Caco-2 (cell line): ENCODE data around the gene NGEF. TPM values are rescaled to one million over a fixed set of nuclear protein-coding genes. Genes with fewer than 3 reads are reported as not detected.

Source experiments
- BruUV-seq: library from RNA; stranded (reverse); fragments of 400-500 nt; replicated peaks from 2 replicates; lab custom pipeline; 2021; lab: Mats Ljungman, UMichigan
- CTCF ChIA-PET: fragments of 300-600 bp; sonication (Branson Sonifier 250); formaldehyde crosslinking; loops from one replicate; lab custom pipeline; 2022; ENCODE audit warnings: antibody characterized with exemption; lab: Charles Lee
- POLR2A ChIA-PET: fragments of 300-600 bp; sonication (Branson Sonifier 250); formaldehyde crosslinking; loops from one replicate; lab custom pipeline; 2022; ENCODE audit warnings: antibody characterized with exemption; lab: Charles Lee
- DNase-seq, 2 experiments: peaks; one replicate each; pipeline versions ENCODE4 v3.0.0 to v3.0.0-alpha.2; 2020 to 2022
- H3K27me3 ChIP-seq: replicated peaks from 2 replicates; pipeline ENCODE4 v1.6.0; 2011; ENCODE audit warnings: low read length; ENCODE audit not compliant: control insufficient read depth, insufficient read depth
- H3K36me3 ChIP-seq: 2 replicates; pipeline ENCODE4 v1.5.1; 2011; ENCODE audit warnings: low read length; ENCODE audit not compliant: control insufficient read depth, insufficient read depth
- H3K4me1 ChIP-seq: fragments of 250-450 bp; sonication (Bioruptor Pico); 2 replicates; pipeline ENCODE4 v1.5.1; 2020; ENCODE audit warnings: mild to moderate bottlenecking
- H3K4me3 ChIP-seq: 2 replicates; pipeline ENCODE4 v1.5.1; 2011; ENCODE audit warnings: low read depth, mild to moderate bottlenecking, control low read depth, low read length
- H3K9me3 ChIP-seq: fragments of 250-450 bp; sonication (Bioruptor Pico); 2 replicates; pipeline ENCODE4 v1.5.1; 2020; ENCODE audit warnings: mild to moderate bottlenecking, moderate library complexity
- H3K27ac Mint-ChIP-seq: one replicate; pipeline ENCODE4 v1.8.0; 2022; ENCODE audit warnings: mixed read lengths; ENCODE audit not compliant: unreplicated experiment
- H3K27me3 Mint-ChIP-seq: one replicate; pipeline ENCODE4 v1.8.0; 2022; ENCODE audit warnings: mixed read lengths; ENCODE audit not compliant: insufficient read depth, unreplicated experiment
- H3K36me3 Mint-ChIP-seq: one replicate; pipeline ENCODE4 v1.8.0; 2022; ENCODE audit warnings: mild to moderate bottlenecking, mixed read lengths; ENCODE audit not compliant: insufficient read depth, unreplicated experiment
- H3K4me1 Mint-ChIP-seq: one replicate; pipeline ENCODE4 v1.8.0; 2022; ENCODE audit warnings: low read depth, mixed read lengths; ENCODE audit not compliant: unreplicated experiment
- H3K4me3 Mint-ChIP-seq: one replicate; pipeline ENCODE4 v1.8.0; 2022; ENCODE audit warnings: mild to moderate bottlenecking, moderate library complexity, mixed read lengths; ENCODE audit not compliant: unreplicated experiment
- H3K9me3 Mint-ChIP-seq: one replicate; pipeline ENCODE4 v1.8.0; 2022; ENCODE audit warnings: mixed read lengths; ENCODE audit not compliant: unreplicated experiment
- intact Hi-C: fragments of 100-400 bp; cut with micrococcal nuclease; formaldehyde crosslinking; loops from one replicate; pipeline ENCODE4 v1.10.0; 2022; ENCODE audit not compliant: unreplicated experiment
- total RNA-seq: library from RNA; stranded (reverse); gene quantifications from 2 replicates; pipeline ENCODE4 v1.2.3, GENCODE V29; 2022
- TF ChIP-seq, protein P1 (sequence below), 2 experiments: fragments of 200-600 bp in 1 of 2; IDR thresholded peaks; 1 replicate in 1 of 2; 2 replicates in 1 of 2; pipeline versions ENCODE4 v1.5.1 to v1.8.0; 2011 to 2022; ENCODE audit warnings: antibody characterized with exemption in 1 of 2, control low read depth in 1 of 2, inconsistent platforms in 1 of 2, low read depth in 1 of 2, low read length in 1 of 2, mild to moderate bottlenecking in 1 of 2, moderate library complexity in 1 of 2; ENCODE audit not compliant: insufficient read depth in 1 of 2, severe bottlenecking in 1 of 2, unreplicated experiment in 1 of 2

The NGEF gene
- total RNA-seq, 1 experiment from 2014 or later = 0.77 TPM

DNA sequence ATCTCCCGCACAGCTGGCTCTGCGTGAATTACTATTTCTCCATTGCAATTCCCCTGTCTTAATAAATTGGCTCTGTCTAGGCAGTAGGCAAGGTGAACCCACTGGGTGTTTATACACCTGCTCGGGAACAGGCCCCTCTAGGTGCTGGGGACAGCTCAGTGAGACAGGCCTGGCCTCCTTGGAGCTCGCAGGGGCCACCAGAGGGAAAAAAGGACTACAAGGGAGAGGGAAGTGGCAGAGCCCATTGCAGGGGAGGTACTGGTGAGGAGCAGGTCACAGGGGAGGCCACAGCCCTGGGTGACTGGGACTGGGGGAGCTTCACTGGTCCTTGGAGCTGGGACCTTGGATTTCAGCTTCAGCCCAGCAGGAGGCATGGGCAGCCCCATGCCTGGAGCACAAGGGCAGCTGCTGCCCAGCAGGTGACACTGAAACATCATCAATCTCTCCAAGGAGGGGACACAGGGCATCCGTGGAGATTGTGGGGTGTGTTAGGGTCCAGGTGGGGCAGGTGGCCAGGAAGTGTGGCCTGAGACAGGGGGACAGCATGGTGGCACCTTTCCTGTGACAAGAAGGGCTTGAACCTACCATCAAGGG, 31.2 kb downstream of the NGEF start:
- no peaks in the 10 kb centered on the region for H3K36me3 ChIP-seq
- no peak overlapping the region for H3K4me3 ChIP-seq
- ChIA-PET CTCF (interaction anchor here (0.6 kb wide), 1 partner anchor 106 kb away, joined by 4 read pairs; no protein-coding TSS in a partner anchor), POLR2A (no interaction called here)
- no peak overlapping the region for H3K27ac Mint-ChIP-seq
- peaks cover 5% of the 10 kb centered on the region for H3K36me3 Mint-ChIP-seq
- intact Hi-C loops = no loop called here
- no TSS peak for BruUV-seq
- H3K4me3 Mint-ChIP-seq = no peak overlapping the region
- H3K4me1 Mint-ChIP-seq = no peaks in the 10 kb centered on the region
- H3K27me3 ChIP-seq = no peaks in the 10 kb centered on the region
- TF ChIP-seq, protein P1, sequence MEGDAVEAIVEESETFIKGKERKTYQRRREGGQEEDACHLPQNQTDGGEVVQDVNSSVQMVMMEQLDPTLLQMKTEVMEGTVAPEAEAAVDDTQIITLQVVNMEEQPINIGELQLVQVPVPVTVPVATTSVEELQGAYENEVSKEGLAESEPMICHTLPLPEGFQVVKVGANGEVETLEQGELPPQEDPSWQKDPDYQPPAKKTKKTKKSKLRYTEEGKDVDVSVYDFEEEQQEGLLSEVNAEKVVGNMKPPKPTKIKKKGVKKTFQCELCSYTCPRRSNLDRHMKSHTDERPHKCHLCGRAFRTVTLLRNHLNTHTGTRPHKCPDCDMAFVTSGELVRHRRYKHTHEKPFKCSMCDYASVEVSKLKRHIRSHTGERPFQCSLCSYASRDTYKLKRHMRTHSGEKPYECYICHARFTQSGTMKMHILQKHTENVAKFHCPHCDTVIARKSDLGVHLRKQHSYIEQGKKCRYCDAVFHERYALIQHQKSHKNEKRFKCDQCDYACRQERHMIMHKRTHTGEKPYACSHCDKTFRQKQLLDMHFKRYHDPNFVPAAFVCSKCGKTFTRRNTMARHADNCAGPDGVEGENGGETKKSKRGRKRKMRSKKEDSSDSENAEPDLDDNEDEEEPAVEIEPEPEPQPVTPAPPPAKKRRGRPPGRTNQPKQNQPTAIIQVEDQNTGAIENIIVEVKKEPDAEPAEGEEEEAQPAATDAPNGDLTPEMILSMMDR (IDR thresholded peaks at IDR 0.05; ENCODE audit: insufficient read depth in 1 of 2, low read depth in 1 of 2, low read length in 1 of 2, severe bottlenecking in 1 of 2, unreplicated experiment in 1 of 2) = no peak
- H3K9me3 Mint-ChIP-seq = no peaks in the 10 kb centered on the region
- no peak for DNase-seq
- no peaks in the 10 kb centered on the region for H3K4me1 ChIP-seq
- no peaks in the 10 kb centered on the region for H3K9me3 ChIP-seq
- H3K27me3 Mint-ChIP-seq = no peaks in the 10 kb centered on the region

DNA sequence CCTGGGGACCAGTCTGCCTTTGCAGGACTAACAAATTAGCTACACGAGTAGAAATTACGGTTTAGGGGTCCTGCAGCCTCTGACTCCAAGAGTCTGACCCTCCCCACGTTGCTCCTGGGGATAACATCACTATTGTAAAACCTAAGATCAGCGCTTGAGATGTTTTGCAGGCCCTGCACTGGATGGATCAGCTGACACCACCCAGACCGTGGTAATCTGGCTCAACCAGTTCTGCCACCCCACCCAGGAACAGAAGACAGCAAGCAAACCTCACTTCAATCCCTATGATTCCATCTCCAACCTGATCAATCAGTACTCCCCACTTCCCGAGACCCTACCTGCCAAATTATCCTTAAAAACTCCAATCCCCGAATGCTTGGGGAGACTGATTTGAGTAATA, 31.7 kb downstream of the NGEF start:
- Mint-ChIP-seq H3K36me3 (peaks cover 5% of the 10 kb centered on the region), H3K27ac (no peak overlapping the region), H3K27me3 (no peaks in the 10 kb centered on the region), H3K4me3 (no peak overlapping the region), H3K9me3 (no peaks in the 10 kb centered on the region), H3K4me1 (no peaks in the 10 kb centered on the region)
- H3K27me3 ChIP-seq = no peaks in the 10 kb centered on the region
- H3K4me1 ChIP-seq = no peaks in the 10 kb centered on the region
- CTCF ChIA-PET = no interaction called here
- DNase-seq = peak; percentile 39 to 43
- POLR2A ChIA-PET = interaction anchor here (0.6 kb wide), 1 partner anchor 168 kb away, joined by 3 read pairs; no protein-coding TSS in a partner anchor
- no peak overlapping the region for H3K4me3 ChIP-seq
- intact Hi-C loops = no loop called here
- TF ChIP-seq, protein P1 (IDR thresholded peaks at IDR 0.05; ENCODE audit: insufficient read depth in 1 of 2, low read depth in 1 of 2, low read length in 1 of 2, severe bottlenecking in 1 of 2, unreplicated experiment in 1 of 2) = no peak
- H3K36me3 ChIP-seq = no peaks in the 10 kb centered on the region
- no peaks in the 10 kb centered on the region for H3K9me3 ChIP-seq
- no TSS peak for BruUV-seq

DNA sequence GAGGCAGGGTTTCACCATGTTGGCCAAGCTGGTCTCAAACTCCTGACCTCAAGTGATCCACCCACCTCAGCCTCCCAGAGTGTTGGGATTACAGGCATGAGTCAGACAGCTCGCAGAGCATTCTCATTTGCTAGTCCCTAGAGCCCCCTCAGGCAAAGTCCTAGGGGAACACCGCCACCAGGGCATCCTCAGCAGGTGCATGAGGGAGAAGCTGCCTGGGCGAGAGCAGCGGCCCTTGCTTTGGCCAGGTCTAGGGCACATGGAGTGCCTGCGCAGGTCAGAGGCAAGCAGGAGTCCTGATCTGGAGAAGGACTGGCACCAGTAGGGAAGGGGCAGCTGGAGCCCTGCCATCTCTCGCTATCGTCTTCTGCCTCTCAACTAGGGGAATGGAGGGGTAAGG, 32.4 kb downstream of the NGEF start:
- DNase-seq = no peak

More for the DNA sequence above, 32.4 kb downstream of the NGEF start:
- Mint-ChIP-seq H3K9me3 (no peaks in the 10 kb centered on the region), H3K27ac (no peak overlapping the region), H3K27me3 (no peaks in the 10 kb centered on the region), H3K4me3 (no peak overlapping the region), H3K36me3 (peaks cover 5% of the 10 kb centered on the region), H3K4me1 (no peaks in the 10 kb centered on the region)
- TF ChIP-seq, protein P1 (IDR thresholded peaks at IDR 0.05; ENCODE audit: insufficient read depth in 1 of 2, low read depth in 1 of 2, low read length in 1 of 2, severe bottlenecking in 1 of 2, unreplicated experiment in 1 of 2) = no peak
- no peaks in the 10 kb centered on the region for H3K9me3 ChIP-seq
- no TSS peak for BruUV-seq
- no peaks in the 10 kb centered on the region for H3K27me3 ChIP-seq
- intact Hi-C loops = no loop called here
- CTCF ChIA-PET = no interaction called here
- POLR2A ChIA-PET = no interaction called here
- no peaks in the 10 kb centered on the region for H3K4me1 ChIP-seq
- H3K4me3 ChIP-seq = no peak overlapping the region
- no peaks in the 10 kb centered on the region for H3K36me3 ChIP-seq
